HepG2 (cell line): Measurements from ENCODE around the gene ENHO.

Experiments used
- CTCF ChIP-seq: sonication (generic); formaldehyde crosslinking; IDR thresholded peaks from 2 replicates; pipeline ENCODE4 v1.5.0; 2020; ENCODE audit warnings: mild to moderate bottlenecking, missing genetic modification reagents, moderate library complexity
- EP300 ChIP-seq, 3 experiments: sonication (generic) in 1 of 3; formaldehyde crosslinking in 1 of 3; IDR thresholded peaks; 2 replicates each; pipeline versions ENCODE4 v1.5.1 to v1.6.1; 2011 to 2020; ENCODE audit warnings: low read depth in 2 of 3, low read length in 2 of 3, borderline replicate concordance in 1 of 3, improper control_type of control experiment in 1 of 3, mild to moderate bottlenecking in 1 of 3, missing genetic modification reagents in 1 of 3, moderate library complexity in 1 of 3
- GPBP1L1 ChIP-seq: sonication (generic); formaldehyde crosslinking; IDR thresholded peaks from 2 replicates; pipeline ENCODE4 v1.5.0; 2020; ENCODE audit warnings: mild to moderate bottlenecking, missing genetic modification reagents
- HOXA9 ChIP-seq: sonication (generic); formaldehyde crosslinking; IDR thresholded peaks from 2 replicates; pipeline ENCODE4 v1.8.1; 2022; ENCODE audit warnings: missing genetic modification reagents, mild to moderate bottlenecking, moderate library complexity, borderline replicate concordance
- NFE2L1 ChIP-seq: sonication (generic); formaldehyde crosslinking; IDR thresholded peaks from 2 replicates; pipeline ENCODE4 v1.4.0; 2020; ENCODE audit warnings: missing genetic modification reagents, mild to moderate bottlenecking, borderline replicate concordance
- SOX13 ChIP-seq, 3 experiments: fragments of 450-650 bp in 1 of 3; sonication (generic) in 1 of 3; formaldehyde crosslinking in 1 of 3; IDR thresholded peaks in 2 of 3; conservative IDR thresholded peaks in 1 of 3; 2 replicates each; pipeline versions ENCODE4 v1.5.0 to v1.6.1; 2016 to 2020; ENCODE audit warnings: antibody characterized with exemption in 1 of 3, mild to moderate bottlenecking in 1 of 3, missing compliant biosample characterization in 1 of 3, missing genetic modification reagents in 1 of 3, moderate library complexity in 1 of 3
- TCF7L2 ChIP-seq: IDR thresholded peaks from 2 replicates; pipeline ENCODE4 v1.6.1; 2011; ENCODE audit warnings: mild to moderate bottlenecking, low read depth, low read length, moderate library complexity
- ZNF501 ChIP-seq: sonication (generic); formaldehyde crosslinking; IDR thresholded peaks from 2 replicates; pipeline ENCODE4 v1.5.1; 2020; ENCODE audit warnings: mild to moderate bottlenecking, moderate library complexity, missing genetic modification reagents
- ZNF609 ChIP-seq: sonication (generic); formaldehyde crosslinking; IDR thresholded peaks from 2 replicates; pipeline ENCODE4 v1.4.0; 2020; ENCODE audit warnings: mild to moderate bottlenecking, missing genetic modification reagents, borderline replicate concordance
- TF ChIP-seq, protein P1 (sequence below): sonication (generic); formaldehyde crosslinking; IDR thresholded peaks from 2 replicates; pipeline ENCODE4 v1.4.0; 2020; ENCODE audit warnings: missing genetic modification reagents, borderline replicate concordance
- TF ChIP-seq, protein P2 (sequence below): sonication (generic); formaldehyde crosslinking; IDR thresholded peaks from 2 replicates; pipeline ENCODE4 v1.4.0; 2020; ENCODE audit warnings: low read depth, missing genetic modification reagents
- TF ChIP-seq, protein P3 (sequence below): sonication (generic); formaldehyde crosslinking; IDR thresholded peaks from 2 replicates; pipeline ENCODE4 v1.4.0; 2020; ENCODE audit warnings: missing genetic modification reagents, mild to moderate bottlenecking, borderline replicate concordance

DNA sequence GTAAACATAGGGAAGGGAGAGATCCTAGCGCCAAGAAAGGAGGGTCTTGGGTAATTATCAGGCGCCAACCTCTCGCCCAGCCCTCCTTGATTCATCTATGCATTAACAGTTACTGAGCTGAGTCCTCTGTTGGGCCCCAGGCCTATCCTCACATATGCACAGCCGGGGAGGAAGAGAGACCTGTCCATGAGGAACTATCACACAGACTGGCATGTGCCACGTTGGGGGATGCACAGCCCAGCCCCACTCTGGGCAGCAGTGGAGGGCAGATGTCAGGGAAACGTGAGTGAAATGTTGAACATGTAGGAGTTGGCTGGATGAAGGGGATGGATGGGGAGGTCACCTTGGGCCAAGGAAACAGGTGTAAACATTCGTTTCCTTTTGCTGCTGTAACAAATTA is 18.8 kb upstream of the ENHO start:
- TF ChIP-seq, protein P1, sequence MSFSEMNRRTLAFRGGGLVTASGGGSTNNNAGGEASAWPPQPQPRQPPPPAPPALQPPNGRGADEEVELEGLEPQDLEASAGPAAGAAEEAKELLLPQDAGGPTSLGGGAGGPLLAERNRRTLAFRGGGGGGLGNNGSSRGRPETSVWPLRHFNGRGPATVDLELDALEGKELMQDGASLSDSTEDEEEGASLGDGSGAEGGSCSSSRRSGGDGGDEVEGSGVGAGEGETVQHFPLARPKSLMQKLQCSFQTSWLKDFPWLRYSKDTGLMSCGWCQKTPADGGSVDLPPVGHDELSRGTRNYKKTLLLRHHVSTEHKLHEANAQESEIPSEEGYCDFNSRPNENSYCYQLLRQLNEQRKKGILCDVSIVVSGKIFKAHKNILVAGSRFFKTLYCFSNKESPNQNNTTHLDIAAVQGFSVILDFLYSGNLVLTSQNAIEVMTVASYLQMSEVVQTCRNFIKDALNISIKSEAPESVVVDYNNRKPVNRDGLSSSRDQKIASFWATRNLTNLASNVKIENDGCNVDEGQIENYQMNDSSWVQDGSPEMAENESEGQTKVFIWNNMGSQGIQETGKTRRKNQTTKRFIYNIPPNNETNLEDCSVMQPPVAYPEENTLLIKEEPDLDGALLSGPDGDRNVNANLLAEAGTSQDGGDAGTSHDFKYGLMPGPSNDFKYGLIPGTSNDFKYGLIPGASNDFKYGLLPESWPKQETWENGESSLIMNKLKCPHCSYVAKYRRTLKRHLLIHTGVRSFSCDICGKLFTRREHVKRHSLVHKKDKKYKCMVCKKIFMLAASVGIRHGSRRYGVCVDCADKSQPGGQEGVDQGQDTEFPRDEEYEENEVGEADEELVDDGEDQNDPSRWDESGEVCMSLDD, result no peak
- TF ChIP-seq CTCF (CRISPR knock-in tag), result no peak
- TF ChIP-seq NFE2L1 (CRISPR knock-in tag), result no peak
- TF ChIP-seq ZNF501 (CRISPR knock-in tag), result no peak
- no peak for TF ChIP-seq SOX13 (IDR thresholded peaks at IDR 0.05)
- no peak for TF ChIP-seq SOX13 (CRISPR knock-in tag; conservative IDR thresholded peaks at IDR 0.05 in 1 of 2, IDR thresholded peaks at IDR 0.05 in 1 of 2)
- TF ChIP-seq, protein P2, sequence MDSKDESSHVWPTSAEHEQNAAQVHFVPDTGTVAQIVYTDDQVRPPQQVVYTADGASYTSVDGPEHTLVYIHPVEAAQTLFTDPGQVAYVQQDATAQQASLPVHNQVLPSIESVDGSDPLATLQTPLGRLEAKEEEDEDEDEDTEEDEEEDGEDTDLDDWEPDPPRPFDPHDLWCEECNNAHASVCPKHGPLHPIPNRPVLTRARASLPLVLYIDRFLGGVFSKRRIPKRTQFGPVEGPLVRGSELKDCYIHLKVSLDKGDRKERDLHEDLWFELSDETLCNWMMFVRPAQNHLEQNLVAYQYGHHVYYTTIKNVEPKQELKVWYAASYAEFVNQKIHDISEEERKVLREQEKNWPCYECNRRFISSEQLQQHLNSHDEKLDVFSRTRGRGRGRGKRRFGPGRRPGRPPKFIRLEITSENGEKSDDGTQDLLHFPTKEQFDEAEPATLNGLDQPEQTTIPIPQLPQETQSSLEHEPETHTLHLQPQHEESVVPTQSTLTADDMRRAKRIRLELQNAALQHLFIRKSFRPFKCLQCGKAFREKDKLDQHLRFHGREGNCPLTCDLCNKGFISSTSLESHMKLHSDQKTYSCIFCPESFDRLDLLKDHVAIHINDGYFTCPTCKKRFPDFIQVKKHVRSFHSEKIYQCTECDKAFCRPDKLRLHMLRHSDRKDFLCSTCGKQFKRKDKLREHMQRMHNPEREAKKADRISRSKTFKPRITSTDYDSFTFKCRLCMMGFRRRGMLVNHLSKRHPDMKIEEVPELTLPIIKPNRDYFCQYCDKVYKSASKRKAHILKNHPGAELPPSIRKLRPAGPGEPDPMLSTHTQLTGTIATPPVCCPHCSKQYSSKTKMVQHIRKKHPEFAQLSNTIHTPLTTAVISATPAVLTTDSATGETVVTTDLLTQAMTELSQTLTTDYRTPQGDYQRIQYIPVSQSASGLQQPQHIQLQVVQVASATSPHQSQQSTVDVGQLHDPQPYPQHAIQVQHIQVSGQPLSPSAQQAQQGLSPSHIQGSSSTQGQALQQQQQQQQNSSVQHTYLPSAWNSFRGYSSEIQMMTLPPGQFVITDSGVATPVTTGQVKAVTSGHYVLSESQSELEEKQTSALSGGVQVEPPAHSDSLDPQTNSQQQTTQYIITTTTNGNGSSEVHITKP (CRISPR knock-in tag), result no peak
- TF ChIP-seq ZNF609 (CRISPR knock-in tag), result no peak
- no peak for TF ChIP-seq GPBP1L1 (CRISPR knock-in tag)
- TF ChIP-seq, protein P3, sequence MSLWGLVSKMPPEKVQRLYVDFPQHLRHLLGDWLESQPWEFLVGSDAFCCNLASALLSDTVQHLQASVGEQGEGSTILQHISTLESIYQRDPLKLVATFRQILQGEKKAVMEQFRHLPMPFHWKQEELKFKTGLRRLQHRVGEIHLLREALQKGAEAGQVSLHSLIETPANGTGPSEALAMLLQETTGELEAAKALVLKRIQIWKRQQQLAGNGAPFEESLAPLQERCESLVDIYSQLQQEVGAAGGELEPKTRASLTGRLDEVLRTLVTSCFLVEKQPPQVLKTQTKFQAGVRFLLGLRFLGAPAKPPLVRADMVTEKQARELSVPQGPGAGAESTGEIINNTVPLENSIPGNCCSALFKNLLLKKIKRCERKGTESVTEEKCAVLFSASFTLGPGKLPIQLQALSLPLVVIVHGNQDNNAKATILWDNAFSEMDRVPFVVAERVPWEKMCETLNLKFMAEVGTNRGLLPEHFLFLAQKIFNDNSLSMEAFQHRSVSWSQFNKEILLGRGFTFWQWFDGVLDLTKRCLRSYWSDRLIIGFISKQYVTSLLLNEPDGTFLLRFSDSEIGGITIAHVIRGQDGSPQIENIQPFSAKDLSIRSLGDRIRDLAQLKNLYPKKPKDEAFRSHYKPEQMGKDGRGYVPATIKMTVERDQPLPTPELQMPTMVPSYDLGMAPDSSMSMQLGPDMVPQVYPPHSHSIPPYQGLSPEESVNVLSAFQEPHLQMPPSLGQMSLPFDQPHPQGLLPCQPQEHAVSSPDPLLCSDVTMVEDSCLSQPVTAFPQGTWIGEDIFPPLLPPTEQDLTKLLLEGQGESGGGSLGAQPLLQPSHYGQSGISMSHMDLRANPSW (CRISPR knock-in tag), result no peak
- no peak for TF ChIP-seq EP300 (IDR thresholded peaks at IDR 0.05; ENCODE audit: low read depth in 2 of 2, low read length in 2 of 2)
- TF ChIP-seq EP300 (CRISPR knock-in tag; IDR thresholded peaks at IDR 0.05; ENCODE audit: borderline replicate concordance), result no peak
- TF ChIP-seq HOXA9 (CRISPR knock-in tag), result no peak
- TF ChIP-seq TCF7L2, result no peak
